Measurements from ENCODE around the gene EPC1.

GRCh38 chr10:32338262-32338661, 8.7 kb downstream of the EPC1 start:
- TF ChIP-seq, protein P1, sequence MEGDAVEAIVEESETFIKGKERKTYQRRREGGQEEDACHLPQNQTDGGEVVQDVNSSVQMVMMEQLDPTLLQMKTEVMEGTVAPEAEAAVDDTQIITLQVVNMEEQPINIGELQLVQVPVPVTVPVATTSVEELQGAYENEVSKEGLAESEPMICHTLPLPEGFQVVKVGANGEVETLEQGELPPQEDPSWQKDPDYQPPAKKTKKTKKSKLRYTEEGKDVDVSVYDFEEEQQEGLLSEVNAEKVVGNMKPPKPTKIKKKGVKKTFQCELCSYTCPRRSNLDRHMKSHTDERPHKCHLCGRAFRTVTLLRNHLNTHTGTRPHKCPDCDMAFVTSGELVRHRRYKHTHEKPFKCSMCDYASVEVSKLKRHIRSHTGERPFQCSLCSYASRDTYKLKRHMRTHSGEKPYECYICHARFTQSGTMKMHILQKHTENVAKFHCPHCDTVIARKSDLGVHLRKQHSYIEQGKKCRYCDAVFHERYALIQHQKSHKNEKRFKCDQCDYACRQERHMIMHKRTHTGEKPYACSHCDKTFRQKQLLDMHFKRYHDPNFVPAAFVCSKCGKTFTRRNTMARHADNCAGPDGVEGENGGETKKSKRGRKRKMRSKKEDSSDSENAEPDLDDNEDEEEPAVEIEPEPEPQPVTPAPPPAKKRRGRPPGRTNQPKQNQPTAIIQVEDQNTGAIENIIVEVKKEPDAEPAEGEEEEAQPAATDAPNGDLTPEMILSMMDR (conservative IDR thresholded peaks at IDR 0.05; ENCODE audit: low read length) = no peak
- no peak for TF ChIP-seq EZH2phosphoT487 (IDR thresholded peaks at IDR 0.05; ENCODE audit: borderline replicate concordance)

Data from Loucy (cell line).